ENCODE results near the gene ZNF366.

DNA sequence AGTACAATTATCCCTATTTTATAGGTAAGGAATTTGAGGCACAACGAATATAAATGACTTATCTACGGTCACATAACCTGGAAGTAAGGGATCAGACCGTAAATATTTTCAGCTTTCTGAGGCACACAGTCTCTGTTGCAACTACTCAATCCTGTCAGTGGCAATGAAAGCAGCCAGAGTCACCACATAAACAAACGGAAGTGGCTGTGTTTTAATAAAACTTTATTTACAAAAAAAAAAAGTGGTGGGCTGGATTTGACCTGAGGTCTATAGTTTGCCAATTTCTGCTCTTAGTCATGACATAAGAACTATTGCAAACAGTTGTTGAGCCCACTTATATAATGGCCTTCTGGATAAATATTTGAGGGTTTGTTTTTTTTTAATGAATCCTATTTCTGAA is 29.6 kb downstream of the ZNF366 start:
- TF ChIP-seq CTCF (tag by site-specific recombination; IDR thresholded peaks at IDR 0.05) = no peak
- no peak for TF ChIP-seq ZNF791 (tag by site-specific recombination; IDR thresholded peaks at IDR 0.05)
- no peak for TF ChIP-seq ZNF544 (tag by site-specific recombination; IDR thresholded peaks at IDR 0.05)
- TF ChIP-seq ZNF274 (IDR thresholded peaks at IDR 0.05; ENCODE audit: low read length) = no peak
- no peak for TF ChIP-seq ZNF274 (tag by site-specific recombination; IDR thresholded peaks at IDR 0.05; ENCODE audit: borderline replicate concordance)
